BJ (cell line): ENCODE data around the gene AKNA. TPM values are rescaled to one million over a fixed set of nuclear protein-coding genes. Genes with fewer than 3 reads are reported as not detected.
A peak's percentile ranks its signal among the peaks of the same experiment; 100 is the strongest.

Source experiments
- CTCF ChIA-PET: fragments of 350-600 bp; formaldehyde crosslinking; extraction: SDS; loops from one replicate; lab custom pipeline; 2021; ENCODE audit warnings: antibody characterized with exemption, inconsistent platforms; lab: Yijun Ruan, JAX
- POLR2A ChIA-PET: fragments of 300-600 bp; sonication (Branson Sonifier 250); formaldehyde crosslinking; extraction: SDS; loops from one replicate; lab custom pipeline; 2021; ENCODE audit warnings: antibody characterized with exemption; lab: Charles Lee
- DNase-seq: peaks from one replicate; pipeline ENCODE4 v3.0.0-alpha.2; 2011; ENCODE audit warnings: low read depth
- H3K27me3 ChIP-seq: 2 replicates; pipeline ENCODE4 v1.6.0; 2011; ENCODE audit warnings: low read length; ENCODE audit not compliant: control insufficient read depth, insufficient read depth
- H3K36me3 ChIP-seq: 2 replicates; pipeline ENCODE4 v1.5.1; 2011; ENCODE audit warnings: low read length; ENCODE audit not compliant: control insufficient read depth, insufficient read depth
- H3K4me3 ChIP-seq: 2 replicates; pipeline ENCODE4 v1.5.1; 2011; ENCODE audit warnings: low read depth, mild to moderate bottlenecking, control low read depth, low read length
- polyA plus RNA-seq: library from polyadenylated mRNA; depleted of rRNA; stranded (reverse); fragments of >200 nt; gene quantifications from 2 replicates; pipeline ENCODE4 v1.2.3, GENCODE V29; 2011
- TF ChIP-seq, protein P1 (sequence below): IDR thresholded peaks from 2 replicates; pipeline ENCODE4 v1.5.1; 2011; ENCODE audit warnings: low read depth, mild to moderate bottlenecking, control low read depth, inconsistent platforms, low read length, moderate library complexity; ENCODE audit not compliant: insufficient read depth

Gene AKNA
- polyA plus RNA-seq, 1 experiment, result 11.8 TPM

- no peak overlapping the region for H3K4me3 ChIP-seq
- no peak for DNase-seq
- TF ChIP-seq, protein P1, sequence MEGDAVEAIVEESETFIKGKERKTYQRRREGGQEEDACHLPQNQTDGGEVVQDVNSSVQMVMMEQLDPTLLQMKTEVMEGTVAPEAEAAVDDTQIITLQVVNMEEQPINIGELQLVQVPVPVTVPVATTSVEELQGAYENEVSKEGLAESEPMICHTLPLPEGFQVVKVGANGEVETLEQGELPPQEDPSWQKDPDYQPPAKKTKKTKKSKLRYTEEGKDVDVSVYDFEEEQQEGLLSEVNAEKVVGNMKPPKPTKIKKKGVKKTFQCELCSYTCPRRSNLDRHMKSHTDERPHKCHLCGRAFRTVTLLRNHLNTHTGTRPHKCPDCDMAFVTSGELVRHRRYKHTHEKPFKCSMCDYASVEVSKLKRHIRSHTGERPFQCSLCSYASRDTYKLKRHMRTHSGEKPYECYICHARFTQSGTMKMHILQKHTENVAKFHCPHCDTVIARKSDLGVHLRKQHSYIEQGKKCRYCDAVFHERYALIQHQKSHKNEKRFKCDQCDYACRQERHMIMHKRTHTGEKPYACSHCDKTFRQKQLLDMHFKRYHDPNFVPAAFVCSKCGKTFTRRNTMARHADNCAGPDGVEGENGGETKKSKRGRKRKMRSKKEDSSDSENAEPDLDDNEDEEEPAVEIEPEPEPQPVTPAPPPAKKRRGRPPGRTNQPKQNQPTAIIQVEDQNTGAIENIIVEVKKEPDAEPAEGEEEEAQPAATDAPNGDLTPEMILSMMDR, result no peak
- H3K27me3 ChIP-seq, result no peaks in the 10 kb centered on the region
- POLR2A ChIA-PET, result no interaction called here
- CTCF ChIA-PET, result no interaction called here
- peaks cover 16% of the 10 kb centered on the region for H3K36me3 ChIP-seq
Observed at GRCh38 chr9:114383521-114384231, 4.1 kb downstream of the AKNA start.

GRCh38 chr9:114382699-114383520 lies 4.9 kb downstream of the AKNA start:
- TF ChIP-seq, protein P1, result peak; percentile 32
- no peaks in the 10 kb centered on the region for H3K27me3 ChIP-seq
- H3K36me3 ChIP-seq, result peaks cover 17% of the 10 kb centered on the region
- POLR2A ChIA-PET, result no interaction called here
- no peak overlapping the region for H3K4me3 ChIP-seq
- DNase-seq, result no peak
- CTCF ChIA-PET, result interaction anchor here (0.9 kb wide), 1 partner anchor 34 kb away, joined by 3 read pairs; no protein-coding TSS in a partner anchor

GRCh38 chr9:114378883-114379282 lies 8.9 kb downstream of the AKNA start:
- CTCF ChIA-PET, result no interaction called here
- Histone ChIP-seq H3K4me3 (no peak overlapping the region), H3K27me3 (no peaks in the 10 kb centered on the region), H3K36me3 (peaks cover 31% of the 10 kb centered on the region)
- POLR2A ChIA-PET, result no interaction called here
- no peak for DNase-seq
- TF ChIP-seq, protein P1, result no peak

DNA sequence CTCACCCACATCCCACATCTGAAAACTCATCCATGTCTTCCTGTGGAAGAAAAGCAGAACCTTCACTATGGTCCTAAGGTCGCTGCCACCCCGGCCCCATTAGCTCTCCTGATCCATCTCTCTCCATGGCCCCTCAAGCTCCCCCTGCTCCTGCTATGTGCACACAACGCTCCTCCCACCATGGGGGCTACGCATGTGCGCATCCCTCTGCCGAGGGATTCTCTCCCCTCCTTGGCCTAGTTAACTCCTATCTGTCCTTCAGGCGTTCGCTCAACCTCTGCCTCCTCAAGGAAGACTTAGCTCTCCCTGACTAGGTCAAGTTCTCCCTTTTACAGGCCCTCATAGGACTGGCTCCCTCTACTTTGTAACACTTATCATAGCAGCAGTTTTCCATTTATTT lies 9.8 kb downstream of the AKNA start:
- TF ChIP-seq, protein P1, result no peak
- POLR2A ChIA-PET, result no interaction called here

More for the DNA sequence above, 9.8 kb downstream of the AKNA start:
- no peak for DNase-seq
- Histone ChIP-seq H3K4me3 (no peak overlapping the region), H3K27me3 (no peaks in the 10 kb centered on the region), H3K36me3 (peaks cover 33% of the 10 kb centered on the region)
- CTCF ChIA-PET, result no interaction called here
